KBM-7 (cell line): ENCODE data around the gene CPSF4L.
A peak's percentile ranks its signal among the peaks of the same experiment; 100 is the strongest.

Experiments
- DNase-seq: peaks from one replicate; pipeline ENCODE4 v3.0.0-alpha.2; 2015
- in situ Hi-C: fragments of 300-500 bp; cut with MboI; formaldehyde crosslinking; loops from 2 replicates; pipeline ENCODE4 v1.14.3; 2020; ENCODE audit warnings: low sequenced_read_pairs, low pct_unique_long_range_greater_than_20kb, mixed read lengths

Gene CPSF4L

DNA sequence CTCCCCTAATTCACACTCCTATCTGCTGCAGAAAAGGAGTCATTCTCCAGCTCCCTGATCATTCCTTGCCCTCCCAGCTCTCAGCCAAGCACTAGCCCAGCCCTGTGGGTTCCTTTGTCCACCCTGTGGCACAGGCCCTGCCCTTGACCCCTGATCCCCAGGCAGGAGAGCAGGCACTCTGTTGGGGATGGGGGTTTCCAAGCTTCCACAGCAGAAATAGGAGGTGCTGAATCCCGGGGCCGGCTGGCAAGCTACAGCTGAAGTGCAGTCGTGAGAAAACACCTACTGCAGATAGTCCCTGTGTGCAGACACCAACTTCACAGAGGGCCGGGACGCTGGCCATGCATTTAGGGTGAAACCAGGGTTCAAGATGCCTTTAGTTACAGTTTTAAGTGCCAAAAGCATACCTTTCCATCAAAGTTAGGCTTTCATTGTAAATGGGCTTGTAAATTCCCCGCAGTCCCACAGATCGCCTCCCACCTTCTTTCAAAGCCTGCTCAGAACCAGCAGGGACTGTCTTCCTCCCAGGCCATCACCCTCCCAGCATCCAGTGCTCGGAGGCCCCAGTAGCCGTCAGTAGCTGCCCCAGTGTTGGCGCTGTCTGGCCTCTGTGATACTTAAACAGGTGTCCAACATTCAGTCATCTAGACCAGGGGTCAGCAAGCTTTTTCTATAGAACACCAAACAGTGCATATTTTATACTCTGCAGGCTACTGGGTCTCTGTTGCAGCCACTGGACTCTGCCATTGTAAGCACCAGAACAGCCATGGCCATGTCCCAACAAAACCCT, 10.6 kb downstream of the CPSF4L start:
- in situ Hi-C loops, result loop anchor here (25.0 kb wide), 2 partner anchors 111 to 689 kb away; no protein-coding TSS in a partner anchor
- DNase-seq, result no peak

DNA sequence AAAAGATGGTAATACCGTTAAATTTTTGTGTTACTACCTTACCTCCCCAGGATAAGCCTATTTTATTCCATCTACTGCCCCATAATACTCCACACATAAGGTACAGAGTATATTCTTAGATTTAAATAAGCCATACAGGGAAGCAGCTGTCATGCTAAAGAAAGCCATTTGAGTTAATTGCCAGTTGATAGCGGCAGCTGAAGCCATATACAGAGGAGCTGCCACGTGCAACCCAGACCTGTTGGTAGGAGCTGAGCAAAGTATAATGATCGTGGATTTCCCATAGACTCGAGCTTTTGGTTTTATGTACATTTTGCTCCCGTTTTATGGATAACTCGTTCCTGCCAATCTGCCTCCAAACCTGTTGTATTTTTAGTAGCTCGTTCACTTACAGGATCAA, 12.0 kb downstream of the CPSF4L start:
- DNase-seq, result no peak
- in situ Hi-C loops, result loop anchor here (25.0 kb wide), 2 partner anchors 113 to 687 kb away; no protein-coding TSS in a partner anchor

DNA sequence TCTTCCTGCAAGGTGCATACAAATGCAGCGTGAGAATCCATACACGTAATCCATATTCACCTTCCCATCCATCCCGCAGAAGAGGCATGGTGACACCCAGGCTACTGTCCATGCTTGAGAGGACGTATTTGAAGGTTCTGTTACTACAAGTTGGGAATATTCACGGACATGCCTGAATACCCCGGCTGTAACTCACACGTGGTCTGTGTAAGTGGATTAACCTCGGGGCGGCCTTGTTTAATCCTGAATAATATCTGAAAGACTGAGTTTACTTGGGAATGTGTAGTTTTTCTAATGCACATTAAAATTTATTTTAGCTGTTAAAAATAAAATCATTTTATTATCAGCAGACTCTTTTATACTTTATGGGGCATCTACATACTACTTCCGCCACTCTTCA, 13.1 kb downstream of the CPSF4L start:
- in situ Hi-C loops, result no loop called here
- DNase-seq, result no peak

DNA sequence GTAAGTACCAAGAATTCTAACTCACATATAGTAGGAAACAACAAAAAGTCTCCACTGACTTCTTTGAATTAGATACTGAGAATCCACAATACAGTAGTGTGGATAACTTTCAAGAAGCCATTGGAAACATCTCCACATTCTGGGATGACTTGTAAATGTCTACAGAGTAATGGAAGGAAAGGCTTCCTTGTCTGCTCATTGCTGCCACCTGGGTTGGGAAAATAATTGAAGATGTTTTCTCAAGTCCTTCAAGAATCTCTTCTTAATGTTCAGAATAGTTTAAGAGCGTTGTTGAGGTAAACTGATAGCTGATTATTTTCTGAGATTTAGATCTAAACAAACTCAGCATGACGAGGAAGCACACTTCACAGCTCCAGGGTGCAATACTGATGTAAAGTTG, 14.0 kb downstream of the CPSF4L start:
- in situ Hi-C loops, result no loop called here
- no peak for DNase-seq

DNA sequence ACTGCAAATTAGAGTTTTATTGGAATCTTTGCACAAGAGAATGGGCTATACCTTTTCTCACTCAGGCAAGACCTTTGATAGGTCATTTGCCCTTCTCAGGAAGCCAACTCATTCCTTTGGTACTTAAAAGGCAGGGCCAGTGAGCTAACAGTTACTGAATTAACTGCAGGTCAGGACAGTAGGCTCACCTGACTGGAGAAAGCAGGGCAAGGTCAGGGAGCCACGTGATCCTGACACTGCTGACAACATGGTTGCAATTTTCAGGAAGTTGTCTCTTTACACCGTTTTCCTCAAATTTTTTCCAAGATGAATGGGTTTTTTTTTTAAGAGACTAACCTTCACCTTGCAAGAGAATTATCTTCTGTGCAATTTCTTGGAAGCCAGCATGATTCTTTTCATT, 21.1 kb downstream of the CPSF4L start:
- in situ Hi-C loops, result no loop called here
- no peak for DNase-seq

DNA sequence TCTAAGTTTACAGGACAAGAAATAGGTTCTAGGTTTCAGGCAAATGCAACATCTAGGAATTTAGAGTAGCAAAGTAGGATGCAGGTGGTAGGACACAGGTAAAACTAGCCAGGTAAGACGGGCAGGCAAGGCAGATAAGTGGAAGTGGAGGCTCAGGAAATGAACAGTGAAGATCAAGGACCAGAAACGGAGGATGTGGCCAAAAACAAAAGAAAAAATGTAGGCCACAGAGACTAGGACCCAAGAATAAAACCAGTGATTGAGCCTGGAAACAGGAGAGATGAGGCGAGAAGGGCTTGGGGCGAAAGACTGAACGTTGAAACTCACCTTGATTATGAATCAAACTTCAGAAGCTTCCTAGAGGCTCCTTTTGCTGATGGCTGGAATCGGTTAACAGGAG, 24.0 kb downstream of the CPSF4L start:
- no peak for DNase-seq
- in situ Hi-C loops, result no loop called here

DNA sequence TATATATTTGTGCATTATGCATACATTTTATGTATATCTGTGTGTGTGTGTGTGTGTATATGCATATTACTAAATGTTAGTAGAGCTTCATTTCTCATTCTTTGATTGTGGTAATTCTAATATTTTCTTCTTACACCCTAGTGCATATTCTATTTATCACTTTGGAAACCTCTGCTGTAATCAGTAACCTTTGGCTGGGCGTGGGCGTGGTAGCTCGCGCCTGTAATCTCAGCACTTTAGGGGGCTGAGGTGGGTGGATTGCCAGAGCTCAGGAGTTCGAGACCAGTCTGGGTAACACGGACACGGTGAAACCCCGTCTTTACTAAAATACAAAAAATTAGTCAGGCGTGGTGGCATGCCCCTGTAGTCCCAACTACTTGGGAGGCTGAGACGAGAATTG, 26.9 kb downstream of the CPSF4L start:
- DNase-seq, result no peak
- in situ Hi-C loops, result no loop called here

DNA sequence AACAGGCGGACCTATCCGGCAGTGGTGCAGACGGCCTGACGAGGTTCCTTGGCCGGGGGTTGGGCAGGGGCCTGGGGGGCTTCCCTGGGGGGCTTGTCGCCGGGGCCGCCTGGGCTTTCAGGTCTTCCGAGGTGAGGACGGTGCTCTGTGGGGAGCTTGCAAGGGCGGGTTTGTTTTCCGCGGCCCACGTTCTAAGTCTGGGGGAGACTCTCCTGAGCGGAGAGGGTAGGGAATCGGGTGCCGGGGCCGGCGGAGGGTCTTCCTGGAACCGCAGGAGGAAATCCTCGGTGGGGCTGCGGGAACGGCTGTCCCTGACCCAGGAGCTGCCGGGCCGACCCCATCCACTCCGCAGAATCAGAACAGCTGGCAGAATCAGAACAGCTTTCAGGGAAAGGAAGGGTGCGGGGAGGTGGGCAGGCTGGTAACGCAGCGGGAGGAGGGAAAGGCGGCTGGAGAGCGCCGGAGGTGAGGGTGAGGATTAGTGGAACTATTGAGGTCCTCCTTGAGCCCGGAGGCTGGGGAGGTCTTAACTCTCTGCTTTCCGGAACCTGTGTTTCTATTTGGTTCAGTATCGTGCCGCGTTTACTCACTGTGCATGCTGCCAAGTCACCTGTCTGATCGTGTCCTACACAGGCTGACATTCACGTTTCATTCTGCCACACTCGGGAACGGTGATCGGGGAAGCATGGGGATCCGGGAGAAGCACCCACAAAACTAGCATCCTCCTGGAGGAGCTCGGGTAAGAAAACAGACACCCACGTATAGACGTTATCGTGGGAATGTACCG, 28.9 kb downstream of the CPSF4L start:
- peak; percentile 45 for DNase-seq
- in situ Hi-C loops, result no loop called here

DNA sequence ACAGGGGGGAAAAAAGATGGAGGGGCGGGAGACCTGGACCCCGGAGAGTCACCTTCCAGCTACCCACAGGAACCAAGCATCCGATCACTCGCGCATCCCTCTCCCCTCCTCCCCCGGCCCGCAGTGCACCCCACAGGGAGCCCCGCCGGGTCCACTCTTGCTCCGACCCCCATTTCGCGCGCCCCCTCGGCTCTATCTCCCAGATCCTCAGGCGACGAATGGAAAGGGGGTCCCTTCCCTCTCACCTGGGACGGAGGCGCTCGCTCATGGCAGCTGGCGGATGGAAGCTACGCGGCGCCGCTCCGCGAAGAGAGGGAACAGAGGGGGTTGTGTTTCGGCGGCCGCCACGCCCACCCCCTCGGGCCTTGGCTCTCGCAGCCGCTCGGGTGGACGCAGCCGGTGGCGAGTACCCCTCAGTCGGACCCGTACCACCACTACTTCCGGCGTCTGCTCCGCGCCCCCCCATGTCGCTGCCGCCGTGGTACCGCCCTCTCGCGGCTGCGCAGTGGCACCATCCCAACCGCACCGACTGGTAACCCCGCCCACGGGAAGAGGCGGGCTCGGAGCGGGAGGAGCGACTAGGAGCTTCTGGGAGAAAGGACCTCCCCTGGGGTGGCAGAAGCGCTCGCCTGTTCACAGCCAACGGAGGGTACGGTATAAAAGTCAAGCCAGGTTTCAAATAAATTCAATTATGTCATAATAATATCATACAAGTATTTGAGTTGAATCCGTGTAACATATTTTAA, 29.7 kb downstream of the CPSF4L start:
- DNase-seq, result peak; percentile 96
- in situ Hi-C loops, result no loop called here

DNA sequence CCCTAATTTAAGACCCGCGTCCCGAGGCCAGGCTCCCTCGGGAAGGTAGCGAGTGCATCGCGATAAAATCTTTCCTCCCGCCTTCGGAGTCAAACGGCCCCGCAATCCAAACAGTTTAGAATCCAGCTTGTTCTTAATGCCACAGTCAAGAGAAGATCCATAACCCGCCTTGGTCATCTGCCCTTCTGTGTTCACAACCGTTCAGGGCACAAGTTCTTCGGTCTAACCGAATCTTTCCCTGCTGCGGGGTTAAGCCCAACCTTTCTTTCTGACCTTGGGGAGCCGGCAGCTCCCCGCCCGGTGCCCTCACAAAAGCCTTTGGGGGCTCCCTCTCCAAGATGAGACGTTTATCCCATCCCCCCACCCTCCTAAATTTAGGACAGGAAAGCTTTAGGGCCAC, 30.3 kb downstream of the CPSF4L start:
- in situ Hi-C loops, result no loop called here
- no peak for DNase-seq

DNA sequence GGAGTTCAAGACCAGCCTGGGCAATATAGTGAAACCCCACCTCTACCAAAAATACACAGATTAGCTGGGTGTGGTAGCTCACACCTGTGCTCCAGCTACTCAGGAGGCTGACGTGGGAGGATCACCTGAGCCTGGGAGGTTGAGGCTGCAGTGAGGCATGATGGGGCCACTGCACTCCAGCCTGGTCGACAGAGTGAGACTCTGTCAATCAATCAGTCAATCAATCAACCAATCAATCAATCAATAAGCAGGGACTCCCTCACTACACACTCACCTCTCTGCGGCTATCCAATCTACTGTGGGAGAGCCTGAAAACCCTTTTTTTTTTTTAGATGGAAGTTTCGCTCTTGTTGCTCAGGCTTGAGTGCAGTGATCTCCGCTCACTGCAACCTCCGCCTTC, 31.6 kb downstream of the CPSF4L start:
- in situ Hi-C loops, result no loop called here
- DNase-seq, result no peak

DNA sequence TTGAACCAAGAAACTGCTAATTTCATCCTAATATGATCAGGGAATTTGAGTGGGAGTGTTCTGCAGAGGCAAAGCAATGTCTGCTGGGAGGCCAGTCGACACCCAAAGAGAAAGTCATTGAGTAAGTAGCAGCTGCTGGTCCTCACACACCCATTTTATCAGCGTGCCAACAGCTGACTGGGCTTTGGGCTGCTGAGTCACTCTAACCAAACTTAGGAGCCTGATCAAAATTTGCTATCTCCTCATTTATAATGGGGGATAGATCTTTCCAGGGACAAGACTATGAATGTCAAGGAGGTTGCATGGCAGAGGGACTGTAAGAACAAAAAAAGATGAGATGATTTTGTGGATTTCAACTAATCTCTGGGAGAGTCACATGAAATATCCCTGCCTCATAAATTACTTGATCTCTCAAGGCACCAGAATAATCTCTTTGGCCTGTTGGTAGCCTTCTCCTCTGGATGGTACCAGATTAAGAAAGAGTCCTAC, 32.9 kb downstream of the CPSF4L start:
- DNase-seq, result peak; percentile 15
- in situ Hi-C loops, result no loop called here

DNA sequence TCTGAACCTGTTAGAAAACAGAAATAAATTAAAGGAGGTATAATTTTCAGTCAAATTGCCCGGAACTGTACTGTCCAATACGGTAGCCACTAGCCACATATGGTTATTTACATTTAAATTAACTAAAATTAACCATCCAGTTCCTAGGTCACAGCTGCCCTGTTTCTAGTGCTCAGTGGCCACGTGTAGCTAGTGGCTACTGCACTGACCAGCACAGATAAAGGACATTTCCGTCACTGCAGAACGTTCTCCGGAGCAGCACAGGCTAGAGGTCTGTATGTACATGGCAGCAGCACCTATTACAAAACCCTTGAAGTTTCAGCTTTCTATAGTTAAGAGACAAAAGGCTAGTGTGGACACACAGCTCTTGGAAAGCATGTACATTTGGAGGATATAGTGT, 33.7 kb downstream of the CPSF4L start:
- in situ Hi-C loops, result no loop called here
- no peak for DNase-seq

DNA sequence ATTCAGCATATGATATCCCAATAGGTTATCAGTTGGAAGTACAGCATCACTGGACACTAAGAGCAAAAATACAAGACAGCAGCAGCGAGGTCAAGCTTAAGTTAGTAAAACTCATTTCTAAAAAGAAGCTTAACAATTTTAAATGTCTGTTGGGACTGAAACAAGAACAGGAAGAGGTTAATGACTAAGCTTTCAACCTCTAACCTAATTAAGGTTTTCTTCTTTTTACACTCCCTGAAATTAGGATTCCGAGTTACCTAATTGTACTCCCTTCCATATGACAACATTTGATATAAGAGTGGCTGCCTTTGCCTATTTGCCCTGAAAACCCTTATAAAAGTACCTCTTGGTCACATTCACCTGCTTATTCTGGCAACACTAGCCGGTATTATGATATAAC, 34.3 kb downstream of the CPSF4L start:
- no peak for DNase-seq
- in situ Hi-C loops, result no loop called here

DNA sequence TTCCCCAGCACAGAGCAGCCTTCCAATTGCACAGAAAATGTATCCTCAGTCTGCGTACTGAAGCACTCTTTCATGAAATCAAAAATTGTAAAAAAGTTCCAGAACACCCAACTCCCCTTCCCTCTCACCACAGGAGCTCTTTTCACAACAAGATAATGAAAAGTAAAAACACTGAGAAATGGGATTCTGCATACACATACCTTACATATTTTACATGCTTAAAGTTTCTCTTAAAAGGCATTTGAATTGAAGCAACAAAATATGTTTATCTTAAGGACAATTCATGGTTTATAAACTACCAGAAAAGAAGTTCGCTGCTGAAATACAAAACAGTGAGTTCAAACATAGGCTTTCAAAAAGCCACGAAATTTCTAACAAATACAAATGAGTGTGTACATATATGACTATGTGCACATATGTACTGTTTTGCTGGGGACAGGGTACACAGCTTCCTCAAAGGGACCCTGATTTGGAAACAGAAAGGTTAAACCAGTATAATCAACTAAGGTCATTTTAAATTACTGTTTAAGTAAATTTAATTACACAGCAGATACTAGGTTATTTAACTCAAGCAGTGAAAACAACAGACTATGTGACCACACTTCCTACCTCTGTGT, 35.0 kb downstream of the CPSF4L start:
- in situ Hi-C loops, result no loop called here
- DNase-seq, result no peak

DNA sequence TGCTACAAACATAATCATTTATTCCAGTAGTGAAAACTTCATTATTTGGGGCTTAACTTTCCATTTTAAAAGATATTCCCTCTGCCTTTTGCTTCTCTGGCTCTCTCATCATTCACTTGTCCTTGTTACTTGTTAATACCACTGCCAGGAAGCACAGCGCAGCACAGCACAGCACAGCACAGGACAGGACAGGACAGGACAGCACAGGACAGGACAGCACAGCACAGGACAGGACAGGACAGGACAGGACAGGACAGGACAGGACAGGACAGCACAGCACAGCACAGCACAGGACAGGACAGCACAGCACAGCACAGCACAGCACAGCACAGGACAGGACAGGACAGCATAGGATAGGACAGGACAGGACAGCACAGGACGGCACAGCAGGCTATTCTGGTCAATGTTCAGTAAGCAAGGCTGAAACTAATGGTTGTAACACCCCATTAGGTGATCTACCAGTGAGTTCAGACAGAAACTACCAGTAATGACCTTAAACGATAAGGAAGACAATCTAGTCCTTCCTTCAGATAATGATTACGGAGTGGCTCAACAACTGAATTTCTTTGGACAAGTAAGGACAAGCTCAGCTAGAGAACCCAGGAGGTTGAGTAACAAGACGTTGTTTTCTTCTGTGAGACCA, 36.9 kb downstream of the CPSF4L start:
- DNase-seq, result no peak
- in situ Hi-C loops, result no loop called here

DNA sequence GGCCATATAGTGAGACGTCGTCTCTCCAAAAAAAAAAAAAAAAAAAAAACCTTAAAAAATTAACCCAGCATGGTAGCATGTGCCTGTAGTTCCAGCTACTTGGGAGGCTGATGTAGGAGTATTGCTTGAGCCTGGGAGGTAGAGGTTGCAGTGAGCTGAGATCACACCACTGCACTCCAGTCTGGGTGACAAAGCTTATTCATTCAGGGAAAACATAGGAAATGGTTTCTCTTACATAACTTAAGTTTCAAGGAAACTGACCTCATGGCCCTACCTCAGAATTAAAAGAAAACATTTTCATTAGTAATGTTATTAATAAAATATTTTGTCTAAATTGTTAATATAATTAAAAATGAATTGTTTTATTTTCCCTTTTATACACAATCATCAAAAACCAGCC, 37.4 kb downstream of the CPSF4L start:
- in situ Hi-C loops, result no loop called here
- DNase-seq, result no peak

DNA sequence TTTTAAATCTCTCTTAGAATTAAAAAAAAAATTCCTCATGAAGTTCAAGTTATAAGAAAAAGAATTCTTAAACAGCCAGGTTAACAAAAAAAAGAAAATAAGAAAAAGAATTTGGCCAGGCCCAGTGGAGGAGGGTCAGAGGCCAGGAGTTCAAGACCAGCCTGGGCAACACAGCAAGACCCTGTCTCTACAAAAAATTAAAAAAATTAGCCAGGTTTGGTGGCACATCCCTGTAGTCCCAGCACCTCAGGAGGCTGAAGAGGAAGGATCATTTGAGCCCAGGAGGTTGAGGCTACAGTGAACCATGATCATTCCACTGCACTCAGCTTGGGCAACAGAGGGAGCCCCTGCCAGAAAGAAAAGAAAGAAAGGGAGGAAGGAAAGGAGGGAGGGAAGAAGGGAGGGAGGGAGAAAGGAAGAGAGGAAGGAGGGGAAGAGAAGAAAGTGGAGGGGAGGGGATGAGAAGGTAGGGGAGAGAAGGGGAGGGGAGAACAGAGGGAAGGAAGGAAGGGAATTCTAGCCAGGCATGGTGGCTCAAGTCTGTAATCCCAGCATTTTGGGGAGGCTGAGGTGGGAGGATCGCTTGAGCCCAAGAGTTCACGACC, 38.0 kb downstream of the CPSF4L start:
- DNase-seq, result no peak
- in situ Hi-C loops, result no loop called here

DNA sequence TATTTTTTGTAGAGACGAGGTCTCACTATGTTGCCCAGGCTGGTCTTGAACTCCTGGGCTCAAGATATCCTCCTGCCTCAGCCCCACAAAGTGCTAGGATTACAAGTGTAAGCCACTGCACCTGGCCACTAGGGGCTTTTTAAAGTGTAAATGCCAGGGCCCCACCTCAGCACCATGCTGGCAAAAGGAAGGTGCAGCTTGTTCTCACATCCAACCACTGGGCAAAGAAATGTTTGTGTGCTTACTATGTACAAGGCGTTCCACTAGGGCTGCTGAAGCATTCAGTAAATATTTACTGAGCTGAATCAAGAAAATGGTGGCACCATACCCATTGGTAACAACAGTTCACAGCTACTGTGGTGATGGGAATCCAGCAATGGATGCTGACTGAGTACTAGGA, 46.2 kb downstream of the CPSF4L start:
- DNase-seq, result no peak
- in situ Hi-C loops, result no loop called here
